IMR-90 (cell line): ENCODE data around the gene NAV2.

ENCODE experiments used
- CEBPB ChIP-seq: IDR thresholded peaks from 2 replicates; pipeline ENCODE4 v1.6.1; 2012; ENCODE audit warnings: low read depth, low read length, improper control_type of control experiment
- MAFK ChIP-seq: IDR thresholded peaks from 2 replicates; pipeline ENCODE4 v1.6.1; 2012; ENCODE audit warnings: low read depth, low read length, improper control_type of control experiment
- POLR2A ChIP-seq: IDR thresholded peaks from 2 replicates; pipeline ENCODE4 v1.6.1; 2012; ENCODE audit warnings: mild to moderate bottlenecking, low read depth, low read length
- RAD21 ChIP-seq: IDR thresholded peaks from 2 replicates; pipeline ENCODE4 v1.6.1; 2012; ENCODE audit warnings: low read length, improper control_type of control experiment
- SMC3 ChIP-seq: fragments of 150-350 bp; IDR thresholded peaks from 2 replicates; pipeline ENCODE4 v1.6.1; 2016; ENCODE audit warnings: low read depth, mild to moderate bottlenecking, antibody characterized with exemption, low read length, moderate library complexity
- TF ChIP-seq, protein P1 (sequence below): conservative IDR thresholded peaks from 2 replicates; pipeline ENCODE4 v1.5.1; 2012; ENCODE audit warnings: mild to moderate bottlenecking, low read depth, low read length, improper control_type of control experiment
- TF ChIP-seq, protein P2 (sequence below): fragments of 150-350 bp; IDR thresholded peaks from 2 replicates; pipeline ENCODE4 v1.6.1; 2017; ENCODE audit warnings: mild to moderate bottlenecking, antibody characterized with exemption, low read length, low read depth

DNA sequence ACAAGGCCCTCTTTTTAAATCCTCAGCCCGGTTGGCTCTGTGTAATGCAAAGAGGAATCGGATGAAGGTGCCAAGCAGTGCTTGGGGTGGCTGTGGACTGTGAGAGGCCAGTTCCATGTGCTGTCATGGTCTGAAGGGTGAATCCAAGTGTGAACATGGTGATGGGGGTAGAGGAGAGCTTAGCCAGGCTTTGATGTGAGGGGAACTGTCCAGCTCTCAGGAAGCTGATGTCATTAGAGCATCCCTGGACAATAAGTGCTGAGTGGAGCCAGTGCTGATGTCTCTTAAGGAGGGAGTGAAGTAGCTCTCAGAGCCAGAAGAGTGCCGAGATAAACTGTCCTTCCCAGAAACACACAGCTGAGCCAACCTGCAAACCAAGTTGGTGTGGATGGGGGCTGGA lies 53.6 kb downstream of the NAV2 start:
- no peak for TF ChIP-seq SMC3
- no peak for TF ChIP-seq POLR2A
- TF ChIP-seq, protein P1, sequence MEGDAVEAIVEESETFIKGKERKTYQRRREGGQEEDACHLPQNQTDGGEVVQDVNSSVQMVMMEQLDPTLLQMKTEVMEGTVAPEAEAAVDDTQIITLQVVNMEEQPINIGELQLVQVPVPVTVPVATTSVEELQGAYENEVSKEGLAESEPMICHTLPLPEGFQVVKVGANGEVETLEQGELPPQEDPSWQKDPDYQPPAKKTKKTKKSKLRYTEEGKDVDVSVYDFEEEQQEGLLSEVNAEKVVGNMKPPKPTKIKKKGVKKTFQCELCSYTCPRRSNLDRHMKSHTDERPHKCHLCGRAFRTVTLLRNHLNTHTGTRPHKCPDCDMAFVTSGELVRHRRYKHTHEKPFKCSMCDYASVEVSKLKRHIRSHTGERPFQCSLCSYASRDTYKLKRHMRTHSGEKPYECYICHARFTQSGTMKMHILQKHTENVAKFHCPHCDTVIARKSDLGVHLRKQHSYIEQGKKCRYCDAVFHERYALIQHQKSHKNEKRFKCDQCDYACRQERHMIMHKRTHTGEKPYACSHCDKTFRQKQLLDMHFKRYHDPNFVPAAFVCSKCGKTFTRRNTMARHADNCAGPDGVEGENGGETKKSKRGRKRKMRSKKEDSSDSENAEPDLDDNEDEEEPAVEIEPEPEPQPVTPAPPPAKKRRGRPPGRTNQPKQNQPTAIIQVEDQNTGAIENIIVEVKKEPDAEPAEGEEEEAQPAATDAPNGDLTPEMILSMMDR, result no peak
- TF ChIP-seq, protein P2, sequence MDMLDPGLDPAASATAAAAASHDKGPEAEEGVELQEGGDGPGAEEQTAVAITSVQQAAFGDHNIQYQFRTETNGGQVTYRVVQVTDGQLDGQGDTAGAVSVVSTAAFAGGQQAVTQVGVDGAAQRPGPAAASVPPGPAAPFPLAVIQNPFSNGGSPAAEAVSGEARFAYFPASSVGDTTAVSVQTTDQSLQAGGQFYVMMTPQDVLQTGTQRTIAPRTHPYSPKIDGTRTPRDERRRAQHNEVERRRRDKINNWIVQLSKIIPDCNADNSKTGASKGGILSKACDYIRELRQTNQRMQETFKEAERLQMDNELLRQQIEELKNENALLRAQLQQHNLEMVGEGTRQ, result no peak
- no peak for TF ChIP-seq RAD21
- TF ChIP-seq CEBPB, result no peak
- no peak for TF ChIP-seq MAFK
